HEK293 (cell line): ENCODE measurements around the gene CCSER2.

Source experiments
- CTCF ChIA-PET: fragments of 350-600 bp; formaldehyde crosslinking; extraction: SDS; loops from one replicate; lab custom pipeline; 2021; ENCODE audit warnings: antibody characterized with exemption; lab: Yijun Ruan, JAX
- POLR2A ChIA-PET: fragments of 300-600 bp; formaldehyde crosslinking; extraction: SDS; loops from one replicate; lab custom pipeline; 2020; ENCODE audit warnings: antibody characterized with exemption, inconsistent platforms; lab: Yijun Ruan, JAX
- H3K27ac ChIP-seq: fragments of 200-500 bp; sonication (Bioruptor generic); 2 replicates; pipeline ENCODE4 v1.5.1; 2014; ENCODE audit warnings: low read depth, low read length, control low read depth, inconsistent platforms; ENCODE audit errors: extremely low read depth
- H3K36me3 ChIP-seq, 2 experiments: fragments of 200-500 bp in 1 of 2; sonication (Bioruptor generic) in 1 of 2; 1 replicate in 1 of 2; 2 replicates in 1 of 2; pipeline ENCODE4 v1.5.1; 2014 to 2017; ENCODE audit warnings: inconsistent platforms in 2 of 2, low read length in 2 of 2; ENCODE audit not compliant: control insufficient read depth in 2 of 2, insufficient read depth in 1 of 2
- H3K4me1 ChIP-seq: fragments of 200-500 bp; sonication (Bioruptor generic); 2 replicates; pipeline ENCODE4 v1.5.1; 2014; ENCODE audit warnings: mild to moderate bottlenecking, low read length, inconsistent platforms; ENCODE audit not compliant: control insufficient read depth, insufficient read depth
- H3K4me3 ChIP-seq: 2 replicates; pipeline ENCODE4 v1.5.1; 2011; ENCODE audit warnings: low read depth, mild to moderate bottlenecking, control low read depth, low read length, moderate library complexity
- H3K9me3 ChIP-seq: fragments of 200-500 bp; sonication (Bioruptor generic); 2 replicates; pipeline ENCODE4 v1.5.1; 2014; ENCODE audit warnings: low read depth, low read length, inconsistent platforms; ENCODE audit not compliant: control insufficient read depth, insufficient read depth
- ATF2 ChIP-seq: fragments of 450-650 bp; formaldehyde crosslinking; IDR thresholded peaks from 2 replicates; pipeline ENCODE4 v1.5.1; 2016; ENCODE audit warnings: missing biosample characterization, missing genetic modification characterization, low read depth
- HOXC10 ChIP-seq: sonication (generic); formaldehyde crosslinking; IDR thresholded peaks from 2 replicates; pipeline ENCODE4 v1.8.1; 2023; ENCODE audit warnings: mild to moderate bottlenecking, missing genetic modification reagents
- REST ChIP-seq: fragments of 450-650 bp; formaldehyde crosslinking; IDR thresholded peaks from 2 replicates; pipeline ENCODE4 v1.5.1; 2016; ENCODE audit warnings: missing biosample characterization, missing genetic modification characterization
- SP2 ChIP-seq: fragments of 450-650 bp; formaldehyde crosslinking; IDR thresholded peaks from 2 replicates; pipeline ENCODE4 v1.5.1; 2016; ENCODE audit warnings: missing biosample characterization, missing genetic modification characterization
- TSHZ1 ChIP-seq: fragments of 450-650 bp; formaldehyde crosslinking; IDR thresholded peaks from 2 replicates; pipeline ENCODE4 v1.5.1; 2016; ENCODE audit warnings: missing biosample characterization, missing genetic modification characterization, borderline replicate concordance
- ZBTB11 ChIP-seq: fragments of 450-650 bp; formaldehyde crosslinking; conservative IDR thresholded peaks from 2 replicates; pipeline ENCODE4 v1.5.1; 2016; ENCODE audit warnings: low read depth, missing biosample characterization, missing genetic modification characterization
- ZNF202 ChIP-seq: fragments of 450-650 bp; formaldehyde crosslinking; IDR thresholded peaks from 2 replicates; pipeline ENCODE4 v1.5.1; 2016; ENCODE audit warnings: missing biosample characterization, missing genetic modification characterization, borderline replicate concordance
- ZNF26 ChIP-seq: fragments of 450-650 bp; formaldehyde crosslinking; IDR thresholded peaks from 2 replicates; pipeline ENCODE4 v1.5.1; 2016; ENCODE audit warnings: missing biosample characterization, missing genetic modification characterization
- ZNF341 ChIP-seq: fragments of 450-650 bp; formaldehyde crosslinking; IDR thresholded peaks from 2 replicates; pipeline ENCODE4; 2016; ENCODE audit warnings: low read depth, missing biosample characterization, missing genetic modification characterization
- ZNF350 ChIP-seq: fragments of 450-650 bp; formaldehyde crosslinking; IDR thresholded peaks from 2 replicates; pipeline ENCODE4 v1.5.0; 2017; ENCODE audit warnings: missing biosample characterization, mild to moderate bottlenecking, missing genetic modification characterization
- ZNF391 ChIP-seq: fragments of 450-650 bp; formaldehyde crosslinking; IDR thresholded peaks from 2 replicates; pipeline ENCODE4 v1.5.1; 2016; ENCODE audit warnings: low read depth, missing biosample characterization, missing genetic modification characterization, borderline replicate concordance
- ZNF398 ChIP-seq: fragments of 450-650 bp; formaldehyde crosslinking; IDR thresholded peaks from 2 replicates; pipeline ENCODE4 v1.5.1; 2017; ENCODE audit warnings: missing biosample characterization, missing genetic modification characterization
- ZNF423 ChIP-seq: fragments of 450-650 bp; formaldehyde crosslinking; IDR thresholded peaks from 2 replicates; pipeline ENCODE4 v1.5.1; 2016; ENCODE audit warnings: missing biosample characterization, missing genetic modification characterization
- ZNF558 ChIP-seq: fragments of 450-650 bp; formaldehyde crosslinking; IDR thresholded peaks from 2 replicates; pipeline ENCODE4 v1.5.1; 2016; ENCODE audit warnings: missing biosample characterization, missing genetic modification characterization
- ZNF585B ChIP-seq: fragments of 450-650 bp; formaldehyde crosslinking; IDR thresholded peaks from 2 replicates; pipeline ENCODE4 v1.5.1; 2016; ENCODE audit warnings: missing biosample characterization, missing genetic modification characterization
- ZNF623 ChIP-seq: fragments of 450-650 bp; formaldehyde crosslinking; IDR thresholded peaks from 2 replicates; pipeline ENCODE4 v1.5.1; 2016; ENCODE audit warnings: missing biosample characterization, missing genetic modification characterization
- ZNF777 ChIP-seq: fragments of 450-650 bp; formaldehyde crosslinking; IDR thresholded peaks from 2 replicates; pipeline ENCODE4 v1.5.1; 2017; ENCODE audit warnings: missing biosample characterization, missing genetic modification characterization, borderline replicate concordance
- ZNF843 ChIP-seq: fragments of 450-650 bp; formaldehyde crosslinking; IDR thresholded peaks from 2 replicates; pipeline ENCODE4 v1.5.1; 2016; ENCODE audit warnings: missing biosample characterization, missing genetic modification characterization
- ZSCAN18 ChIP-seq: fragments of 450-650 bp; formaldehyde crosslinking; IDR thresholded peaks from 2 replicates; pipeline ENCODE4 v1.5.1; 2016; ENCODE audit warnings: missing biosample characterization, missing genetic modification characterization

The CCSER2 gene

GRCh38 chr10:84447701-84448400 lies 119.5 kb downstream of the CCSER2 start:
- H3K4me3 ChIP-seq = no peak overlapping the region
- H3K4me1 ChIP-seq = no peaks in the 10 kb centered on the region
- peaks cover 0 to 4% of the 10 kb centered on the region in 2 experiments; a peak in 1 of 3 replicates for H3K36me3 ChIP-seq
- no peak overlapping the region for H3K27ac ChIP-seq
- CTCF ChIA-PET = no interaction called here
- POLR2A ChIA-PET = no interaction called here
- H3K9me3 ChIP-seq = no peaks in the 10 kb centered on the region
- TF ChIP-seq ZNF558 (no peak), ZNF202 (tag by site-specific recombination) (no peak), ZBTB11 (tag by site-specific recombination) (no peak), ZNF26 (tag by site-specific recombination) (no peak), ZNF341 (tag by site-specific recombination) (no peak), ATF2 (tag by site-specific recombination) (no peak), REST (tag by site-specific recombination) (no peak), ZNF350 (no peak), ZNF398 (tag by site-specific recombination) (no peak), SP2 (tag by site-specific recombination) (no peak), HOXC10 (no peak), ZNF777 (tag by site-specific recombination) (no peak), ZNF843 (no peak), ZNF623 (no peak), ZNF423 (tag by site-specific recombination) (no peak), TSHZ1 (tag by site-specific recombination) (no peak), ZNF585B (tag by site-specific recombination) (no peak), ZSCAN18 (tag by site-specific recombination) (no peak), ZNF391 (tag by site-specific recombination) (no peak)
